GM18870 (cell line): Measurements from ENCODE around the gene UPF2.
"Not testable (repeated sequence)": the region's sequence is repeated elsewhere in the genome, so short reads cannot be mapped to it uniquely, and the experiment has no call there.

Experiments
- ATAC-seq: cut with Tn5 transposase; IDR thresholded peaks from one replicate; pipeline ENCODE4 v1.9.1; 2021; ENCODE audit warnings: moderate library complexity; ENCODE audit not compliant: unreplicated experiment

The UPF2 gene

DNA sequence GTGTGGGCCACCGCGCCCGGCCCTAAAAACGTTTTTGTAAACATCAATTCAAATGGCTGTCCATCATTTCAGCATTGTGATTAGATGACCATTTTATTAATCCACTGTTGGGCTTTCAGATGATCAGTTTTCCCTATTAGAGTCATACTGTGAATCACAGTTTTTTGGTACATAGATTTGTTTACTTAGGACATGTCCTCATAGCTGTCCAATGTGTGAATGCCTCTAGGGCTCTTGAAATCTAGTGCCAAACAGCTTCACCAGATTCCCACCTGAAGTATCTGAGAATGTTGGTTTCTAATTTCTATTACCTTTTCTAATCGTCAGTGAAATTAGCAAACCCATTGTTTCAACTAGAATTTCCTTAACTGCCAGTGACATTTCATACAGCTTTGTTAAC, 66.8 kb downstream of the UPF2 start:
- ATAC-seq = no peak

DNA sequence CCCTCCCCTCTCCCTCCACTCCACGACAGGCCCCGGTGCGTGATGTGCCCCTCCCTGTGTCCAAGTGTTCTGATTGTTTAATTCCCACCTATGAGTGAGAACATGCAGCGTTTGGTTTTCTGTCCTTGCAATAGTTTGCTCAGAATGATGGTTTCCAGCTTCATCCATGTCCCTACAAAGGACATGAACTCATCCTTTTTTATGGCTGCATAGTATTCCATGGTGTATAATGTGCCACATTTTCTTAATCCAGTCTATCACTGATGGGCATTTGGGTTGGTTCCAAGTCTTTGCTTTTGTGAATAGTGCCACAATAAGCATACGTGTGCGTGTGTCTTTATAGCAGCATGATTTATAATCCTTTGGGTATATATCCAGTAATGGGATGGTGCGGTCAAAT, 70.1 kb downstream of the UPF2 start:
- ATAC-seq = not testable (repeated sequence)

DNA sequence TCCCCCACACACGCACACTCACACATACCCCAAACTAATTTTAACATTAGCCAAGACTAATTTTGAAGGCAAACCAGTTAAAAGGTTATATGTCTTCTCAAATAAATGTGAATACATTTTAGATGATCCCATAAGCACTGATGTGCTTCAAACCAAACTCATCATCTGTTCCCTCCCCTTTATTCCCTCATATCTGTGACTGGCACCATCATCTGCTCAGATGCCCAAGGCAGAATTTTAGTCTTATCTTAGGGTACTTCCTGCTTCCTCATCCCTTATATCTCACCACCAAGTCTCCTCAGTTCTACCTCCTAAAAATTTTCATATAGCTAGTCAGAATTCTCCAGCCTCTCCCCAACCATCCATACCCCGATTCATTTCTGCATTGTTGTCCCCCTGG, 80.4 kb downstream of the UPF2 start:
- no peak for ATAC-seq

DNA sequence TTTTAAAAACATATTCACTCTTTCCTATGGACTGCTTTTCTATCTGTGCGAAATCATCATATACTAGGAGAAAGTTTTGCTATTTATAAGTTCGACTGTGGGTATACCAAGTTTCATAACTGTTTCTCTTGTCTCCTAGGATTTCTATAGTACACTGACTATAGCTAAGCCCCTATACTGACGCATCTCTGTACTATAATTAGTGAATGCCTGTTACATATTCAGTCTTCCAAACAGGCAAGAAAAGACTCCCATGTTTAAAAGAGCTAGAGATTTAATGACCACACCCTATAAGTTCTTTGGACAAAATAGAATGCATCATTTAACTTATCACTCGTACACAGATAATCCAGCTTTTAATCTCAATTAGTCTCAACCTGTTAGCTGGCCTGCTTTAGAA, 80.8 kb downstream of the UPF2 start:
- no peak for ATAC-seq

DNA sequence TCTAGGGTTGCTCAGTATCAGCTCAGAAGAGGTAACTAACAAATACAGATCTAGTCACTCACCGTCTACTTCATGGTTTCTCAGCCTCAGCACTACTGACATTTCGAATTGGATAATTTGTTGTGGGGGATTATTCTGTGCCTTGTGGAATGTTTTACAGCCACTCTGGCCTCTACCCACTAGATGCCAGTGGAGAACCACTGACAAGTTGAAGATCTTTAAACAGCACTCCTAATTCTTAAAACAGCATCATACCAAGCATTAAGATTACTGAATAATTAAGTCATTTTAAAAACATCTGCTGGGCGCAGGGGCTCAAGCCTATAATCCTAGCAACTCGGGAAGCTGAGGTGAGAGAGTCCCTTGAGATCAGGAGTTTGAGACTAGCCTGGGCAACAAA, 82.6 kb downstream of the UPF2 start:
- no peak for ATAC-seq

DNA sequence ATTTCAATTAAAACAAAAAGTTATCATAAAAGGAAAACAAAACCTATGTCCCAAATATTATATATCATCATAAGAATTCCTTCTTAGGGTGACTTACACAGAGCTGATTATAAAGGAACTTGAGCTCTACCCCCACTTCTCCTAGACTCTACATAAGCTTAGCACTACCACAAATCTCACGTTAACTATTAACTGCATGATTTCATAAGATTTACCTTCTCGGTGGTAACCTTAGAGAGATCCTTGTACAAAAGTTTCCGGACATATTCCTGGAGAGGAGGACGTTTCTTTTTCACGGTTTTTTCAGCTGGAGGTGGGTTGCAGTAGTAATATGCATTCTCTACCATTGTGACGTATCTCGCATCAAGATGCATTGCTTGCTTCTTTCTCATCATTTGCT, 83.7 kb downstream of the UPF2 start:
- no peak for ATAC-seq

DNA sequence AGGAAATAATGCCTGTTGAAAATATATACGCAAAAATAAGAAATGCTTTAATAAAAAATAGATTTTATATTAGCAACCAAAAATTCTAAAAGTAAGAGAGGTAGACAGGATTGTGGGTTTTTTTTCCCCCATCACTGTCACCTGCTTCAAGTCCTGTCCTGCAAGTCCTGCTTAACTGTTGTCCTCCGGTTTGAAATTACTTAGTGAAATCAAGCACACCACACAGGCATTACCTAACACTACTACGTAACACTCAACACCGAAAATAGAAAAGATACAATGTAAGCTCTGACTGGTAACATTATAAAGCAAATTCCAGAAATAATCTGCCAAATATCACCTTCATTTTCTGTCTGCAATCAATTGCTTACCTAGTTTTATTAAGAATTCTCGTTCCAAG, 90.9 kb downstream of the UPF2 start:
- no peak for ATAC-seq

DNA sequence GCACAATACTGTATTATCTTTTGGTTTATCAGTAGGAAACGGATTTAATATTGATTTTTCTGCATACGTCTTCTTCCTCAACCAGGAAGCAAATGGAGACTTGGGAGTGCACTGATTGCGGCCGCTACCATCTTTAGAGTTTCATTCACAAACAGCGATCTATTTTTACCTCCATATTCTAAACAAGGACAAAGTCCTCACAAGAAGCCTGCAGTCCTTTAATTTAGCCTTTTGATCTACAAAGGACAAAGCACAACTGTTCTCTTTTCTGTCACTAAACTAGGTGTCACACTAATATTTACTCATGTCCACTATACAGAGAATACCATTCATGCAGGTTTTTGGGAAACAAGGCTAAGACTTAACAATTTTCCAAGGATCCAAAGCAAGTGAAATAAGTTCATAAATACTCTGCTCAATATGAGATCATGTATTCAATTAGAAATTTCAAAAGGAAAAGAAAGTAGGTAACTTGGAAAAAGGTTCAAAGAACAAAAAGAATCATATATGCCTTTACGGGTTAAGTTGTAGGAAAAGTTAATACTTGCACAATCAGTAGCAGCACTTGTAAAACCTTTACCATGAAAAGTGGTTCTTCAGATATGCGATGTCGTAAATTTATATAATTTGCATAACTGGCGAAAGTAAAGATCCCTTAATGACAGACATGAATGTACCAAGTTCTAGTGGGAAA, 92.1 kb downstream of the UPF2 start:
- ATAC-seq = no peak

DNA sequence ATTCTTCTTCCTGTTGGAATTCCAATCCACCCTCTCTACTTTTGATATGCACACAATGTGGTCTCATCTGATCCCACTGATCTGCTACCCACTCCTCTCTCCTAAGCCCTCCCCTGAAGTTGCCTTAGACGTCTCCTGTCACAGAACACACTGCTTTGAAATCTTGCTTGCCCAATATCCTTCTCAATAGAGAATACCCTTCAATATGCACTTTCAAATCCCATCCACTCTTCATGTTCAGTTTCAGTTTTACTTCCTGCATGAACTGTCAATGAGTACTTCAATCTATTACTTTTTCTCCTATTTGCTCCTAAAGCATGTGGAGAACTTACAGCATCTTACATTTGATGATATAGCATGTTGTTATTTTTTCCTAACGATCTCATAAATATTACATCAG, 93.5 kb downstream of the UPF2 start:
- no peak for ATAC-seq

DNA sequence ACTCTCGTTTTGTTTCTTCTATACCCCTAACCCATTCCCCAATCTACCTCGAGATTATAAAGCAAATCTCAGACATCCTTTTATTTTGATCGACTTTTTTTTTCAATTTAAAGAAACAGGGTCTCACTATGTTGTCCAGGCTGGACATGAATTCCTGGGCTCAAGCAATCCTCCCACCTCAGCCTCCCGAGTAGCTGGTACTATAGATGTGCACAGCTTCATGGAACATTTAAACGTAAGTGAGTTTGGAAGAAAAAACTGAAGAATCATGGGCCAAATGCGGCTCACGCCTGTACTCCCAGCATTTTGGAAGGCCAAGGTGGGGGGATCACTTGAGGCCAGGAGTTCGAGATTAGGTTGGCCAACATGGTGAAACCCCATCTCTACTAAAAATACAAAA, 96.0 kb downstream of the UPF2 start:
- no peak for ATAC-seq

DNA sequence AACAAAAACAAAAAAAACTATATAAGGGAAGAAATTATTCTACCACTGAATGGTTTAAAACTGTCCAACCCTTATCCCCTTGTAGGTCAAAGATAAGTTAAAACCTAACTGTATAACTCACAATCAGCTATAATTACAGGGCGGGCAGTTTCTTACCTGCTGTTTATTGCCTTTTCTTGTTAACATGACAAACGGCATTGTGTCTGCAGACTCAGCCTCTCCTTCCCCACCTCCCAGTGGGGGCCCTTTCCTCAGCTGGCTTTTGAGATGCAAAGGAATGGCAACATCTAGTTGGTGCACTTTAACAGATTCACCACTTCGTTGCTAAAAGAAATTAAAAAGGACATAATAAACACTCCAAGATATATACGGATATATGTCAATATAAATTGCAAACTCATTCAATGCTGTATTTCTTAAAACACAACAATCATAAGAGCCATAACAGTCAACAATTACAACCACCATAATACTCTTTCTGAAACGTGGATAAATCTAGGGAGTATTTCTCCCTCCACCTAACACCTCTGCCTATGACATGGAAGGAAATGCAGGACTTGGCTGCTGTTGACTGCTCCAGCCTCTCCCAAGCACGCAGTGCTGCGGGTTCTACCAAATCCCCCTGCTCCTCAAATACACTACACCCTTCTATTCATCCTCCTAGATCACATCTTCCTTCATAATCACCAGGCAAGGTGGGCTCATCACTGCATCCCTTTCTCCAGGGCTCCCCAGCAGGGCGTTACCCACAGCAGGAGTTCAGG, 106.0 kb downstream of the UPF2 start:
- ATAC-seq = no peak

DNA sequence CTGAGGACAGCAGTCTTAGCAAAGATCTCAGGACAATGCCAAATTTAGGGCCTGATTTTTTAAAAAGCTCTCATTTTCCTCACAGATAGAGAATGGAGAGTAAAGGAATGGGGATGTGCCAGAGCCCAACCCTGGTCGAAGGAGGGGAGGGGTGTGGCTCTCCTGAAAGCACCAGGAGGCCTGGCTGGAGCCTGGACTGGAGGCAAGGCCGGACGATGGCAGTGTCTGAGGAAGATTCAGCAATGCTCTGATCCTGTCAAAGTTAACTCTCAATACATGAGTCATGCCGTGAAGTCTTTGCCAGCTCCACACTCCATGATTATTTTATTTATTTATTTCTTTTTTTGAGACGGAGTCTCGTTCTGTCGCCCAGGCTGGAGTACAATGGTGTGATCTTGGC, 108.3 kb downstream of the UPF2 start:
- no peak for ATAC-seq

DNA sequence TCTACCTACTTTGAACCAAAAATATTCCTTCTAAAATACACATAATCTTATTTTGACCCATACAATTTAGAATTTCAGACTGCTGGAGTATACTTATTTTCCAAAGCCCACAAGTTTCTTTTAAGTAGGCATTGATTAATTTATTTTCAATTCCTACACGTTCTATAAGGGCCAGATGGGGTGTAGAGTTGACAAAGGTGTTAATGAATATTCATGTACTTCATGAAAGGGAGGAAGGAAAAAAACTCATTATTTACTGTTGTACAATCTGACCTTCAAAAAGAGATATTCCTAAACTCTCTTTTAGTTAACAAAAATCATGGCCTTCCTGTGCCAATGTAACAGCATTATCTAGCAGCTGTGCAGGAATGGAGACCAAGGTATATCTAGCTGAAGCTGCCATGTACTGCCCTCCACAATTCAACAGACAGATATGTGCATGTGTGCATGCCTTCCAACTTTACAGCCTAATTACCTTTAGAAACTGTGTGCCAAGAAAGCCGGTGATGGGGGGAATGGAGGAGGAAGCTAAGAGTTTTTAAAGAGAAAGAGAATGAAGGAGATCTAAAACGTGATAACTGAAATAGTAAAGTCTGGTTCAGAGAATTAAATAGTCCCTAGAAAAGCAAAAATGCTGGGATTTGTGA, 108.9 kb downstream of the UPF2 start:
- ATAC-seq = no peak

DNA sequence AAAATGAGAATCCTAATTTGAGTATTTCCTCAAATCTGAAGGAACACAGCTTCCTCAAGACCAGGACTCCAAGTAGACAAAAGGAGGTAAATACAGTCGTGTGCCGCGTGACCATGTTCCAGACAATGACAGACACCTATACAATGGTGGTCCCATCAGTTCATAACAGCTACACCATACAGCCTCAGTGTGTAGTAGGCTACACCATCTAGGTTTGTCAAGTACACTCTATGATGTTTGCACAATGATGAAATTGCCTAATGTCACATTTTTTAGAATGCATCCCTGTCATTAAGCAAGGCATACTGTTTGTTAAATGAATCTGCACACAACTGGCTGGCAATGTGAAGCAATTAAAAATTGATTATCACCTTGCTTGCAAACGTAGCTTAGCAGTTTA, 111.6 kb downstream of the UPF2 start:
- ATAC-seq = no peak

DNA sequence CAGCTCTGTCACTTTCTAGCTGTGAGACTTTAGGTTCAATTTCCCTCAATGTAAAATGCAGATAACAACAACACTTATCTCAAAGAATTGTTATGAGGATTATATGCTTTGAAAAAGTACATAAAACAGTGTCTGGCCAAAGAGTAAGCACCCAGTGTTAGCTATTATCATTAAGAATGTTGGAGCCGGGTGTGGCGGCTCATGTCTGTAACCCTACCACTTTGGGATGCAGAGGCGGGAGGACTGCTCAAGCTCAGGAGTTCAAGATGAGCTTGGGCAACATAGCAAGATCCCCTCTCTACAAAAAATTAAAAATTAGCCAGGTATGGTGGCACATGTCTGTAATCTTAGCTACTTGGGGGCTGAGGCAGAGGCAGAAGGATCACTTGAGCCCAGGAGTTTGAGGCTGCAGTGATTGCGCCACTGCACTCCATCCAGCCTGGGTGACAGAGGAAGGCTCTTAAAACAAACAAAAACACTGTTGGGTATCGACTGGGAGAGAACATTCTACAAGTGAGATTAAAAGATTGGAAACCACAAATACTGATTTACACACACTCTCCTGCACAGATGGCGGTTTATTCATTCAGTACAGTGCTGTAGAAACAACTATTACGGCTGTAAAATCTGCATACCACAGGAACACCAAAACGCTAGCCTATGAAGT, 112.2 kb downstream of the UPF2 start:
- ATAC-seq = no peak

DNA sequence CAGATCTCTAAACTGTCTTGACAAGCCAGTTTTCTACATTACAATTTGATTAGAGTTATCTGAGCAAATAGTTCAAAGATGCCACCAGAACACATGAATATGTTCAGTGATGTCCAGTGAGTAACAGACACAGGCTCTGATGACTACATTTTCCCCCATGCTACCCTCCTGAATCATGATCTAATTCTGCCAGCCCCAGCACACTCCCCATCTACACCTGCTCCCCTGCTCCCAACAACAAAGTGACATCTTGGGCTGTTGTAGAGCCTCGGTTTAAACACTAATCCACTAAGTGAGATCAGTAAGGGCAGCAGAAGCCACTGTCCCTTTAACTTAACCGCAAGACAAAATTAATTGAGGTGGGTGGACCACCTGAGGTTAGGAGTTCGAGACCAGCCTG, 114.9 kb downstream of the UPF2 start:
- no peak for ATAC-seq

DNA sequence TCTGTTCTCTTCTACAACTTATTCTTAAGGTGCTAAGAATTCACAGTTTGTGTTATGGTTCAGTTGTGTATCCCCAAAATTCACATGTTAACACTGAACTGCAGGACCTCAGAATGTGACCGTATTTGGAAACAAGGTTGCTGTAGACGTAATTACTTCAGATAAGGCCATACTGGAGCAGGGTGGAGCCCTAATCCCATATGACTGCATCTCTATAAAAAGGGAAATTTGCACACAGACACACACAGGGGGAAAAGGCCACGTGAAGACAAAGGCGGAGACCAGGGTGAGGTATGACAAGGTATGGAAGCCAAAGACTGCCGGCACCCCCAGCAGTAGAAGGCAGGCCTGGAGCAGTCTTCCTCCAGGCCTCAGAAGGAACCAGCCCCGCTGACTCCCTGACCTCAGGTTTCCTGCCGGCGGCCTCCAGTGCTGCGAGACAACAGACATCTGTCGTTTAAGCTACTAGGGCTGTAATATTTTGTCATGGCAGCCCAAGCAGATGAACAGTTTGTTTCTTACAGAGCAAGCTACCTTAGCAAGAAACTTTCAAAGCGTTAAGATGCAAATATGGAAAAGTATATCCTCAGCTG, 120.7 kb downstream of the UPF2 start:
- ATAC-seq = no peak

DNA sequence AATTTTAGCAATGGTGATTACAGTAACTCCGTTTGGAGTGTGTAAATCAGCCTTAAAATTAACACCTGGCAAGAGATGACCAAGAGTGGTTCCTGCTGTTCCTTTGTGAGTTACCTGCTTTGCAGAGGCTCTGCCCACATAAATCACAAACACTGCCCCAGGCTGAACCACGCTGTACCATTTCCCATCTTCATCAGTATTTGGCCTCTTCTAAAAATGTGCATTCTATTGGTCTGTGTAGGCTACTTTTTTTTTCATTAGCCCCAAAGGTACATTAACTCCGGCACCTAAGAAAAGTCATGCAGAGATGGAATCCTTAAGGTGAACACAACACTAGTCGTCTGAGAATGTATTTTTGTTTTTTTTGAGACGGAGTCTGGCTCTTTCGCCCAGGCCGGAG, 123.3 kb downstream of the UPF2 start:
- ATAC-seq = no peak

DNA sequence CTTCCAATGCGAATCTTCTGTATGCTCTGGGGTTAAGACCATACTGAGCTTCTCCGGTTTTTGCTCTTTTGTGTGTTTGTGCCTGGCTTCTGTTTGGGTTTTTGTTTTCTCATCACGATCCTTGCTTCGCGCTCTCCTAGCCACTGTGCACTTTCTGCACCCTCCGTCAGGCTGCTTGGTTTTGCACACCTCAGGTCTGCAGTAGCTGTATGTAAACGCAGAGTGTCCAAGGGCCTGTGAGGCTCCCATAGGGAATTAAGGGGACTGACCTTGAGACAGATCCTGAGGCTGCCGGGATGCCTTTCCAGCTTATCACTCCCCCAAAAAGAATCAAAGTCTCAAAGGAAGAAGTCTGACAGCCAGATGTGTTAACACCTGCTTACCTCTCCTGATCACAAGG, 124.2 kb downstream of the UPF2 start:
- ATAC-seq = no peak

DNA sequence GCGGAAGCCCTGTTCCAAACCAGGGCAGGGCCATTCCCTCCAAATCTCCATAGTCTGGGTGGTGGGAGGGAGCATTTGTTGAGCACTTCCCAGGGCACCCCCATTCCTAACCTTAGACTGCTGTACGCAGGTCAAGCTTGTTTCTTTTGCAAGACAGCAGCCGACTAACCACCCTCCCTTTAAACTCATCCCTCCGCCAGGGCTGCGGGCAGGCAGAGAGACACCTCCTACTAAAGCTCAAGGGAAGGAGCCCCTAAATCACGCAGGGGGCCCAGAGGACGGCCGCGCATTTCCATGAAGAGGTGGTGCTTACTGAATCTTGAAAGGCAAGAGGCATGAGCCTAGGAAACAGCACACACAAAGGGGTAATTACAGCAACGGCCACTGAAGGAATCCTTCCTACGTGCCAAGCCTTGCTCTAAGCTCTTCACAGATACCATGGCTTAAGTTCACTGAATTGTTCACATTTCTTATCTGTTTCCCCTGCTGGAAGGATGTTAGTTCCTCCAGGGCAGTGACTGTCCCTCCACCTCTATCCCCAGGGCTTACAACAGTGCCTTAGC, 129.4 kb downstream of the UPF2 start:
- ATAC-seq = no peak

DNA sequence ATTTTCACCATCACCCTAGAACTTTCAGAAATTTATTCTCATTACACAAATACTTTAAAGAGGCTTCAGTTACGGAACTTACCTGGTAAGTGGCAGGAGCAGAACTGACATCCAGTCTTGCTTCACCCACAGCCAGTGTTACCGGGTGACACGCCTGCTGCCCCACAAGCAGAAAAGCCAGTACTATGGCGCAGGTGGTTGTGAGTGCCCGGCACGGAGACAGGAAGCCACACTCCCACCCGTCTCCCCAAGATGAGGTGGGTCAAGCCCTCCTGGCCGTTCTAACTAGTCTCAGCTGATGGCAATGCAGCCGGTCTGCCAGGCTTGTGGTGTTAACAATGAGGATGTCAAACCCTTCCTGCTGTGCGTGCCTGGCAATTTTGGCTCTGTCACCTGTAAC, 132.5 kb downstream of the UPF2 start:
- ATAC-seq = no peak
